LoVo (cell line): ENCODE results near the gene SON.
"Not testable (repeated sequence)": the region's sequence is repeated elsewhere in the genome, so short reads cannot be mapped to it uniquely, and the experiment has no call there.

Experiments
- DNase-seq: peaks from one replicate; pipeline ENCODE4 v3.0.0-alpha.2; 2016; ENCODE audit warnings: low spot score

The SON gene

GRCh38 chr21:33542640-33543504, at the start of gene SON:
Gene SON, plus strand, starts transcription at chr21:33543038. Its CDS starts 55 bp downstream, at chr21:33543093.
- DNase-seq = peak; percentile 99

GRCh38 chr21:33493756-33494155, 49.1 kb upstream of the SON start:
- DNase-seq = no peak

- DNase-seq = no peak
These were observed 47.1 kb upstream of the SON start for GRCh38 chr21:33495743-33496142.

- DNase-seq = no peak
These were observed 46.5 kb upstream of the SON start for GRCh38 chr21:33496345-33496744.

- no peak for DNase-seq
These were observed 37.0 kb upstream of the SON start for GRCh38 chr21:33505833-33506232.

GRCh38 chr21:33507003-33507402, 35.8 kb upstream of the SON start:
- DNase-seq = not testable (repeated sequence)

- DNase-seq = no peak
These were observed 32.0 kb upstream of the SON start for GRCh38 chr21:33510826-33511225.

GRCh38 chr21:33511639-33512038, 31.2 kb upstream of the SON start:
- no peak for DNase-seq

GRCh38 chr21:33512481-33512880, 30.4 kb upstream of the SON start:
- no peak for DNase-seq

GRCh38 chr21:33514229-33514628, 28.6 kb upstream of the SON start:
- DNase-seq = no peak

GRCh38 chr21:33518899-33519298, 23.9 kb upstream of the SON start:
- no peak for DNase-seq

- no peak for DNase-seq
These were observed 20.4 kb upstream of the SON start for GRCh38 chr21:33522297-33522952.

GRCh38 chr21:33522953-33523349, 19.9 kb upstream of the SON start:
- DNase-seq = no peak

GRCh38 chr21:33531007-33531406, 11.8 kb upstream of the SON start:
- no peak for DNase-seq

GRCh38 chr21:33537212-33537611, 5.6 kb upstream of the SON start:
- no peak for DNase-seq

GRCh38 chr21:33539616-33540015, 3.2 kb upstream of the SON start:
- no peak for DNase-seq

- no peak for DNase-seq
These were observed 2.1 kb upstream of the SON start for GRCh38 chr21:33540711-33541104.

GRCh38 chr21:33541105-33541711, 1.6 kb upstream of the SON start:
- peak; percentile 28 for DNase-seq

- DNase-seq = peak; percentile 89
These were observed 840 bp upstream of the SON start, which contains the start of gene GART for GRCh38 chr21:33541756-33542639. Gene GART, minus strand, starts transcription at chr21:33542117. Its CDS starts 2,802 bp downstream, at chr21:33539315.

- DNase-seq = no peak
These were observed 779 bp downstream of the SON start for GRCh38 chr21:33543505-33544129.

GRCh38 chr21:33544451-33545195, 1.8 kb downstream of the SON start:
- no peak for DNase-seq
